ENCODE measurements around the gene OVCA2.

The OVCA2 gene

GRCh38 chr17:2082003-2082781 is 40.4 kb downstream of the OVCA2 start:
- TF ChIP-seq GATA2 (IDR thresholded peaks at IDR 0.05; ENCODE audit: low read depth, low read length) (peak; percentile 96), GATA3 (IDR thresholded peaks at IDR 0.05; ENCODE audit: low read depth, low read length) (no peak; the same call in 1 of the 2 replicates)

- TF ChIP-seq GATA2 (IDR thresholded peaks at IDR 0.05; ENCODE audit: low read depth, low read length) (no peak), GATA3 (IDR thresholded peaks at IDR 0.05; ENCODE audit: low read depth, low read length) (no peak)
Measured at GRCh38 chr17:2083613-2084035, 41.8 kb downstream of the OVCA2 start.

DNA sequence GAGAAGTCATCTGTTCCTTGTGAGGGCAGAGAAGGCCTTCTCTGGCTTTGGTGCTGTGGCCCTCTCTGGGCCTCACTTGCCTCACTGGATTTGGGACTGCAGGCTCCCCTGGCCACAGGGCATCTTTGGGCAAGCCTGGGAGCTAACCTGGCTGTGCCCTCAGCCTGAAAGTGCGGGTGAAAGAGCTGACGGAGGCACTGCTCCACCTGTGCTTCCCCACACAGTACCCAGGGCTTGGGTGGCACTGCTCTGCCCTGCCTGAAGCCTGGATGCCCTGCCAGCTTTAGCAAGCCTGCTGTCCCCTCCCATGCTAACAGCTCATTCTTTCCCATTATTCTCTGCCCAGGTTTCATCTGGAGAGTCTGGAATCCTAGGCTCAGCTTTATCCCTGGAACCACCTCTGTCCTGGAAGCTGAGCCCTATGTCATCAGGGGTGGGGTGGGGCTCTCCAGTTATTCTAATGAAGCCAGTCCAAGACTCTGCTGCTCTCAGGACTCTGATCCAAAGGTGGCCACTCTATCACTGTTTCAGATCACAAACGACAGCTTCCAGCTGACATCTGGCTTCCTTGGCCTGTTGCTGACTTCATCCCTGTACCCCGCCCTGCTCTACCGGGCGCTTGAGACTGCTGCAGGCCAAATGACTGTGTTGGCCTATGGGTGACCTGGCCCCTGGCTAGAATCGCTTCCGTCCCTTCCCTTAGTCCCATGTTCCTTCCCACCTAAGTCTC is 42.4 kb downstream of the OVCA2 start:
- TF ChIP-seq GATA2 (IDR thresholded peaks at IDR 0.05; ENCODE audit: low read depth, low read length) (peak; percentile 72; the same call in 1 of the 2 replicates), GATA3 (IDR thresholded peaks at IDR 0.05; ENCODE audit: low read depth, low read length) (no peak)

DNA sequence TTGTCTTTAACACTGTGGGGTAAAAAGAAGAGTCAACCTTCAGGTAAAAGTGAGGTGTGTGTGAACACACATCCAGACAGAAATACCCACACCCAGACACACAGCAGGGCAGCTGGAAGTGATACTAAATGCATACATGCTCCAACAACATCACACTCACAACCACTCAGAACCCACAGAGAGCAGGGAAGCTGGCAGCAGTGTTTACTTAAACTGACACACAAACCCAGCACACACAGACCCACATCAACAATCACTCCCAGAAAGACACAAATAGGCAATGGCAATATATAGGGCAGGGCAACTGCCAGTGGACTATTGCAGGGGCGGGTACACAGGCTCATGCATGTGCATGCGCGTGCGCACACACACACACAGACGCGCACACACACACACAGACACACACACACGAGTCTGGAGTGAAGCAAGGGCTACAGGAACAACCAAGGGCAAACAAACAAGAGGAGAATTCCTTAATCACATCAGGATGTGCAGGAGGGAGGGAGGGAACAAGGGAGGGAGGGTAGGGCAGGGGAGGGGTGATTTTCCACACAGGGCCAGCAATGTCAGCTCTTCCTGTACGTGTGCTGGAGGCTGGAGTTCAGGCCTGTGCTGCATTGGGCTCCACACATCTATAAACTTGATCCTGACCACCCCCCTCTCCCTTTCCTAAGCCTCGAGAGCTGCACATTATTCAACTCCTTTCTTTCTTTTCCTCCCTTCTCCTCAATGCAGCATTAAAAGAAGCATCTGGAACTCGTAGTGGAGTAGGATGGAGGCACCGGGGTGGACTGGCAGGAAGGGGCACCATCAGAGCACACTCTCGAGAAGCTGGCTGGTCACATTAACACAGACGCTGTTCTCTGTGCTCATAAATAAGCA is 43.2 kb downstream of the OVCA2 start:
- no peak for TF ChIP-seq GATA2 (IDR thresholded peaks at IDR 0.05; ENCODE audit: low read depth, low read length)
- TF ChIP-seq GATA3 (IDR thresholded peaks at IDR 0.05; ENCODE audit: low read depth, low read length), result no peak

DNA sequence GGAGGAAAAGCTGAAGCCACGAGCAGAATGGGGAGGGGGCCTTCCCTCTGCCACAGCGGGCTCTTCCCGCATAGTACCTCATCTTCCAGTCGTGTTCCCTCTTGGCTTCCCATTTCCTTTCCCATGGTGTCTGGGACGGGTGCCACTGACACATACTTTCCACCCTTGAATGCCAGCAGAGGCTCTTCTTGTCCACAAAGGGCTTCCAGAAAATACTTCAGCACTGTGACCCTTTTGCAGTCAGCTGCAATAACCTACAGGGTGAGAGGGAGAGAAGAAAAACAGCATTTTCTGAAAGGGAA is 43.8 kb downstream of the OVCA2 start:
- no peak for TF ChIP-seq GATA2 (IDR thresholded peaks at IDR 0.05; ENCODE audit: low read depth, low read length)
- TF ChIP-seq GATA3 (IDR thresholded peaks at IDR 0.05; ENCODE audit: low read depth, low read length), result no peak

- no peak for TF ChIP-seq GATA3 (IDR thresholded peaks at IDR 0.05; ENCODE audit: low read depth, low read length)
- no peak for TF ChIP-seq GATA2 (IDR thresholded peaks at IDR 0.05; ENCODE audit: low read depth, low read length)
Measured at GRCh38 chr17:2086306-2086705, 44.5 kb downstream of the OVCA2 start.

GRCh38 chr17:2087597-2088211 is 45.9 kb downstream of the OVCA2 start:
- no peak for TF ChIP-seq GATA3 (IDR thresholded peaks at IDR 0.05; ENCODE audit: low read depth, low read length)
- TF ChIP-seq GATA2 (IDR thresholded peaks at IDR 0.05; ENCODE audit: low read depth, low read length), result no peak

DNA sequence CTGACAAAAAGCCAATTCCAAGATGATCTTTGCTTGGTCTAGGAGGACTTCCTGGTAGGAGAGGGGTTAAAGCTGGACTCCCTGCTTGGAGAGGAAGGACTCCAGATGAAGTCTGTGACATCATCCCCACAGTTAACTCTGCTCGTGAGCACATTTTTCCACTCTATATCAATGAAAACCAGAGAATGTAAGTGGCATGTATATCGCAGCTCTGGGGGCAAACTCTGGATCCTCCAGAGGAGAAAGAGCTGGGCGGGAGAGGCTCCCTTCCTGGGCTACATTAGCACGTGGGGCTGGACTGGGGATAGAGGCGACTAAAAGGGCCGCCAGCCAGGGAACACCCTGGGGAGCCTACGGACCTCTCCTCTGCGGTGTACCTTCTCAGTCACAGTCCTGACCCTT is 47.2 kb downstream of the OVCA2 start:
- no peak for TF ChIP-seq GATA2 (IDR thresholded peaks at IDR 0.05; ENCODE audit: low read depth, low read length)
- TF ChIP-seq GATA3 (IDR thresholded peaks at IDR 0.05; ENCODE audit: low read depth, low read length), result no peak

DNA sequence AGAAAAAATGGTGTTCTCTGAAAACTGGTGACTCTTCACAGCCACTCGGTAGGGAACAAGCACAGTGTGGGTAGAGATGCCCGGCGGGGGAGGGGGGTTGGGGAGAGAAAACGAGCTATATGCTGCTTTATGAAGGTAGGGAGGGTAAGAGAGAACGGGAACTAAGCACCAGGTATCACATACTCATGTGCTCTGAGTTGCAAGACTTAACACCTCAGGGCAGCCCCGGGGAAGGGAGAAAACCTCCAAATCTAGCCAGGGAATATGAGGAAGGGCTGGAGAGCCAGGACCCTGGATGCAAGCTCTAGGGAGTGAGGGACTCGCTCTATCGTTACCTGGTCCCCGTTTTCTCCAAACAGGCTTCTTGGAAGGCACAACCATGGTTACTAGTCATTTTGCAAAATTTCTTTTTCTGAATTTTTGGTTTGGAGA is 48.4 kb downstream of the OVCA2 start:
- no peak for TF ChIP-seq GATA3 (IDR thresholded peaks at IDR 0.05; ENCODE audit: low read depth, low read length)
- no peak for TF ChIP-seq GATA2 (IDR thresholded peaks at IDR 0.05; ENCODE audit: low read depth, low read length)

GRCh38 chr17:2090804-2091534 is 49.1 kb downstream of the OVCA2 start:
- no peak for TF ChIP-seq GATA3 (IDR thresholded peaks at IDR 0.05; ENCODE audit: low read depth, low read length)
- no peak for TF ChIP-seq GATA2 (IDR thresholded peaks at IDR 0.05; ENCODE audit: low read depth, low read length)

GRCh38 chr17:2092253-2092652 is 50.4 kb downstream of the OVCA2 start:
- TF ChIP-seq GATA2 (IDR thresholded peaks at IDR 0.05; ENCODE audit: low read depth, low read length), result no peak
- TF ChIP-seq GATA3 (IDR thresholded peaks at IDR 0.05; ENCODE audit: low read depth, low read length), result no peak

All from SH-SY5Y (cell line).